ENCODE measurements around the gene MOCS3. TPM values are rescaled to one million over a fixed set of nuclear protein-coding genes. Genes with fewer than 3 reads are reported as not detected.
"Not testable (repeated sequence)": the region's sequence is repeated elsewhere in the genome, so short reads cannot be mapped to it uniquely, and the experiment has no call there.

The MOCS3 gene
- total and polyA plus RNA-seq, 12 donors, result 0.95 to 3.2 (median 2.5) TPM

DNA sequence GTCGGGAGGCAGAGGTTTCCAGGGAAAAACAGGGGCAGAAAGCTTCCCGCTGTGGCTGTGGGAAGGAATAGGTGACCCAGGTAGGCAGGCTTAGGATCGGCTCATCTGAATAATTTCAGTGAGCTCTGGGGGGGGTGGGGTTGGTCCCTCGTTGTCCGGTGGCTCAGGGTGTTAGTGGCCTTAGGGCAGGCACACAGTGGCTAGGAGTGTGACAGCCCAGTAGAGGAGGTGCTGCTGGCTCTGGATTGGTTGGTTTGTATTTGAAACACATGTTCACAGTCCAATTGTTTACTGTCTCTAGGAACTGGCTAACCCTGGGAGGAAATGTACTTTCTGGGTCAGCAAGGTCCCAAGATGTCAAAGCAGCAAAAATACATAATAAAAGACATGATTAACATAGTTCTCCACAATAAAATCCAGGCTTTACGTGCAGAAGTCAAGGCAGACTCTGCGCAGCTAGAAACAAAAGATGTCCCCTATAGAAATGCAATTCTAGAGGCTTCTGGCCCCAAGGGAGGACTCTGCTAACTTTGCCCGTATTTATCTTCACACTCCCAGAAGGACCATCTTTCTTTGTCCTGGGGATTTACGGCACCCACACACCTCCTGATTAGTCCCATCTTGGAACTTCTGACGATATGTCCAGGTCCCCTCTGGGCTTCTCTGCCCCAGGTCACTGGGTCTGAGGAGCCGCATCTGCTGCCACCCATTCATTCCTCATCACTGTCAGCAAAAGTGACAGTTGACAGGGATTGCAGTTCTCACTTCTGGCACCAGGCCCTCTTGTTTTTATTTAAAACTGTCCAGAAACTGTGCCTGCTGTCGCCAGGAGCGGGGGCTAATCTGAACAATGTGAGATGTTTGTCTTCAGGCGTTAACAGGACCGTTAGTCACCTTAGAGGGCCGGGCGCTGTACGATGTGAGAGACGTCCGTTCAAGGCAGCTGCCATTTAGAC lies 18.7 kb downstream of the MOCS3 start:
- Histone ChIP-seq H3K9me3 (peaks cover 0 to 6% (median 0%) of the 10 kb centered on the region in 11 donors), H3K4me3 (no peak overlapping the region), H3K27ac (no peak overlapping the region), H3K27me3 (peaks cover 0 to 50% (median 20%) of the 10 kb centered on the region in 7 donors), H3K4me1 (peaks cover 0 to 16% (median 0%) of the 10 kb centered on the region in 9 donors), H3K36me3 (no peaks in the 10 kb centered on the region)
- no peak for ATAC-seq
- intact Hi-C loops (cut with DNase I), result no loop called here
- DNase-seq, result no peak
- TF ChIP-seq, protein P1, sequence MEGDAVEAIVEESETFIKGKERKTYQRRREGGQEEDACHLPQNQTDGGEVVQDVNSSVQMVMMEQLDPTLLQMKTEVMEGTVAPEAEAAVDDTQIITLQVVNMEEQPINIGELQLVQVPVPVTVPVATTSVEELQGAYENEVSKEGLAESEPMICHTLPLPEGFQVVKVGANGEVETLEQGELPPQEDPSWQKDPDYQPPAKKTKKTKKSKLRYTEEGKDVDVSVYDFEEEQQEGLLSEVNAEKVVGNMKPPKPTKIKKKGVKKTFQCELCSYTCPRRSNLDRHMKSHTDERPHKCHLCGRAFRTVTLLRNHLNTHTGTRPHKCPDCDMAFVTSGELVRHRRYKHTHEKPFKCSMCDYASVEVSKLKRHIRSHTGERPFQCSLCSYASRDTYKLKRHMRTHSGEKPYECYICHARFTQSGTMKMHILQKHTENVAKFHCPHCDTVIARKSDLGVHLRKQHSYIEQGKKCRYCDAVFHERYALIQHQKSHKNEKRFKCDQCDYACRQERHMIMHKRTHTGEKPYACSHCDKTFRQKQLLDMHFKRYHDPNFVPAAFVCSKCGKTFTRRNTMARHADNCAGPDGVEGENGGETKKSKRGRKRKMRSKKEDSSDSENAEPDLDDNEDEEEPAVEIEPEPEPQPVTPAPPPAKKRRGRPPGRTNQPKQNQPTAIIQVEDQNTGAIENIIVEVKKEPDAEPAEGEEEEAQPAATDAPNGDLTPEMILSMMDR (IDR thresholded peaks at IDR 0.05), result no peak
- WGBS, 2 donors, result 43 to 45% methylated on average over 20 of the region's 20 CpGs

DNA sequence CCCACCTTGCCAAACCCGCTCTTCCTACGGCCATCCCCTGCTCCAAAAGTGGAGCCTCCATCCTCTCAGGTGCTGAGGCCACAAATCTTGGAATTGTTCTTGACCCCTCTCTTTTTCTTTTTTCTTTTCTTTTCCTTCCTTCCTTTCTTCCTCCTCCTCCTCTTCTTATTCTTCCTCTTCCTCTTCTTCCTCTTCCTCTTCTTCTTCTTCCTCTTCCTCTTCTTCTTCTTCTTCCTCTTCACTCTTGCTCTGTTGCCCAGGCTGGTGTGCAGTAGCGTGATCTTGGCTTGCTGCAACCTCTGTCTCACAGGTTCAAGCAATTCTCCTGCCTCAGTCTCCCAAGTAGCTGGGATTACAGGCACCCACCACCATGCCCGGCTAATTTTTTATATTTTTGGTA lies 19.9 kb downstream of the MOCS3 start:
- Histone ChIP-seq H3K27me3 (peaks cover 0 to 62% (median 30%) of the 10 kb centered on the region in 7 donors), H3K4me1 (peaks cover 0 to 16% (median 0%) of the 10 kb centered on the region in 9 donors)
- intact Hi-C loops (cut with DNase I); H3K36me3 ChIP-seq; DNase-seq; H3K4me3 ChIP-seq; H3K27ac ChIP-seq; ATAC-seq; H3K9me3 ChIP-seq: not testable (repeated sequence)
- WGBS, 2 donors, result 90 to 94% methylated on average over 4 of the region's 4 CpGs

DNA sequence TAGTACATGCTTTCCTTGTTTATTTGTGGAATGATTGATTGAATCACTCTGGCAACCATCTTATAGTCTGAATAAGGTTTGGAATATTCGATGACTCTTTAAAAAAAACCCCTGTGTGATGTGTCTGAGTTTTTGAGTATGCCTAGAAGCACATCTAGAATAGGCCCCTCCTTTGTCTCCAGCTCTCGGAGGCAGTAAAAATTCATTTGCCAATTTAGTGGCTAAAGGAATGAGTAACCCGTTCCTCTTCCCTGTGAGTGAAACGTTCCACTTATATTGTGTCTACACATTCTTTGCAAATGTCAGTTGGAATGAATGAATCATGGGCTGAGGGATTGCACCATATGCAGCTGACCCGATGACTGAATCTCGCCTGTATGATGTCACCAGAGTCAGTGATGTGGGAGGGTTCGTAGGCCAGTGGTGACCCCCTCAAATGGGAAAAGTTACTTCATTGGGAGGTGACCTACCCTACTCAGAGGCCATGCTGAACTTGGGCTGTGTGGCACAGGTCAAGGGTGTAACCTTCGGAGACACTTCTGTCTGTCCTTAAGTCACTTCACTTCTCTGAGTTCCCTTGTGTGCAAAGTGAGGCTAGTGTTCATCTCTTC lies 21.6 kb downstream of the MOCS3 start:
- Histone ChIP-seq H3K36me3 (no peaks in the 10 kb centered on the region), H3K4me1 (peaks cover 0 to 16% (median 0%) of the 10 kb centered on the region in 9 donors), H3K27me3 (peaks cover 0 to 78% (median 43%) of the 10 kb centered on the region in 7 donors), H3K27ac (peak overlapping the region in 1 of 10 donors; percentile 56), H3K4me3 (no peak overlapping the region), H3K9me3 (no peaks in the 10 kb centered on the region)
- no peak for DNase-seq
- 64 to 68% methylated on average over 8 of the region's 8 CpGs for WGBS, 2 donors
- intact Hi-C loops (cut with DNase I), result loop anchor here in 8 of 10 donors (10.0 kb wide), 3 partner anchors 615 to 655 kb away; no protein-coding TSS in a partner anchor
- ATAC-seq, result peak in 2 of 8 donors; percentile 21 to 56
- TF ChIP-seq, protein P1 (IDR thresholded peaks at IDR 0.05), result no peak

DNA sequence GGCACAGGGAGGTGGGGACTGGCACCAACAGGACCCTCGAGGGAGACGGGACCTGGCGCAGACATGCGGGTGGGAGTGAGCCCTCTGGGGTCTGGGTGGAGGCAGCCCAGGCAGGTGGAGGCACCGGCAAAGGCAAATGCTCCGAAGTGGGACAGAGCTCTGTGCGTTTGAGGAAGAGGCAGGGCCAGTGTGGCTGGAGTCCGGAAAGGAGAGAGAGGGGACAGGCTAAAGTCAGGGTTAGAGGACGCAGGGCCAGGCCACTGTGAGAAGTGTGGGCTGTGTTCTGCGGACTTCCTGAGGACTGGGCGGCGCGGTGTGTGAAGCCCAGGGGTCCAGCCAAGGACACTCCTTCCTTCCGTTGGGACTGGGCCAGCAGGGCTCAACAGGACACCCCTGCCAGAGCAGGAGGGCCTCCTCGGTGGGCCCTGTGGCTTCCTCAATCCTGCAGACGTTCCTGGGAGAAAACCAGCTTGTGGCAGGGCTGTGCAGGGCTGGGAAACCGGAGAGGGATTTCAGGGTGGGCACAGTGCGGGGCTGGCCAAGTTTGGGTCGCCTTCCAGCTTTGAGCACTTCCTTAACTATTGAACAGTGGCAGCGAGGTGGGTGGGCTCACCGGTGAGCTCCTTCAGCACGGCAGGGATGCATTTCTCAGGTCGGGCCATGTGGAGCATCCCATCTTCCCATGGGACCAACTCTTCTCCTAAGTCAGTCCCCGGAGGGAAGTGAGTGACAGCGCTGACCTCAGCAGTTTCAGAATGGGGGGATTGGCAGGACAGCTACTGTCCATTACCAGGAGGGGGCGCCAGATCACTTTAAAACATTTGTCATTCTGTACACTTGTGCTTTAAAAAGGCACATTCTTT lies 22.5 kb downstream of the MOCS3 start:
- Histone ChIP-seq H3K9me3 (no peaks in the 10 kb centered on the region), H3K4me3 (peak overlapping the region in 3 of 10 donors; percentile 15 to 36 (median 16)), H3K4me1 (peaks cover 0 to 16% (median 0%) of the 10 kb centered on the region in 9 donors), H3K36me3 (no peaks in the 10 kb centered on the region), H3K27me3 (peaks cover 0 to 82% (median 53%) of the 10 kb centered on the region in 7 donors), H3K27ac (no peak overlapping the region)
- ATAC-seq, result peak; percentile 8 to 65 (median 51)
- 33 to 39% methylated on average over 26 of the region's 26 CpGs for WGBS, 2 donors
- TF ChIP-seq, protein P1 (IDR thresholded peaks at IDR 0.05), result peak; percentile 43 to 82 (median 78)
- intact Hi-C loops (cut with DNase I), result loop anchor here in 8 of 10 donors (10.0 kb wide), 3 partner anchors 614 to 654 kb away; no protein-coding TSS in a partner anchor
- DNase-seq, result peak; percentile 27 to 49
